T-helper 22 cell (primary cell): ENCODE measurements around the gene ESF1.

Experiments
- DNase-seq: peaks from one replicate; pipeline ENCODE4 v3.0.0-alpha.2; 2020; ENCODE audit warnings: low read depth

The ESF1 gene

DNA sequence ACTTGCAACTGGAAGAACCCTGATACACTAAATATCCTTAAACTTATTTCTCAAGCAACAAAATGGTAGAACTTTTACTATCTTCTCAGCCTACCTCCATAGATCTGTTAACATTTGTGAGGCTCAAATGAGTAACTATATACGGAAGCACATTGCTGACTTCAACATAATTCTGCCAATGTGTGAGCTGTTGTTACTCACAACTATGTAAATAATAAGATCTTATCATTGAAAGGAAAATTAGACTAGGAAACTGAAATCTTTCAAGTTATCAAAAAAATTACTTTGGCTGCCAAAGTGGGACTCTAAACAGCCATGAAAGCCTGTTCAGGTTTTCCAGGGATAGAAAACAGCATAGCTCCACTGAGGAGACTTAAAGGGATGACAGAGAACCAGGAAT is 105.8 kb downstream of the ESF1 start:
- DNase-seq = no peak

DNA sequence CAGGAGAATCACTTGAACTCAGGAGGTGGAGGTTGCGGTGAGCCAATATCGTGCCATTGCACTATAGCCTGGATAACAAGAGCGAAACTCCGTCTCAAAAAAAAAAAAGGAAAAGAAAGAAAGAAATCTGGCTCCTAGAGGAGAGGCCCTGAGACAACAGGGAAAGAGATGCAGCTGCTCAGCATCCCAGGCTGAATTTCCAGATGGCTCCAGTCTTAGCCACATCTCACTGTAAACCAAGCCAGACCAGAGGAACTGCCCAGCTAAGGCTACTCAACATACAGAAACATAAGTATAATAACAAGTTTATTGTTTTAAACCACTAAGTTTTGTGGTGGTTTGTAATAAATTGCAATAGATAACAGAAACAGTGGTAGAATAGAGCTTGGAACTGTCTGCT is 107.5 kb downstream of the ESF1 start:
- DNase-seq = no peak

DNA sequence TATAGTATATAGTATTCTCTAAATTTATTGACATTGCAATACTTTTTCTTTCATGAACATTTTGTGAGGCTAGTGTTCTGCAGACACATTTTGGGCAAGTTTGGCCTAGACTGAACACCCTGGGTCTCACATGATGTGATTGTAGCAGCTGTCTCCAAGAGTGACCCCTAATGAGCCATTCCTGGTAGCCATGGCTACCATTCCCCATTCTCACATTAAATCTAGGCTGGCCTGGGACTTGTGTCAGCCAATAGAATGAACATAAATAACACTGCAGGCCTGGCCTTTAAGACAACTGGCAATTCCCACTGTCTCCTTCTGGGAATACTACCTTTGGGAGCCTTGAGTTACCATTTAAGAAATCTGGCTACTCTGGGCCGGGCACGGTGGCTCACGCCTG is 108.0 kb downstream of the ESF1 start:
- DNase-seq = no peak

DNA sequence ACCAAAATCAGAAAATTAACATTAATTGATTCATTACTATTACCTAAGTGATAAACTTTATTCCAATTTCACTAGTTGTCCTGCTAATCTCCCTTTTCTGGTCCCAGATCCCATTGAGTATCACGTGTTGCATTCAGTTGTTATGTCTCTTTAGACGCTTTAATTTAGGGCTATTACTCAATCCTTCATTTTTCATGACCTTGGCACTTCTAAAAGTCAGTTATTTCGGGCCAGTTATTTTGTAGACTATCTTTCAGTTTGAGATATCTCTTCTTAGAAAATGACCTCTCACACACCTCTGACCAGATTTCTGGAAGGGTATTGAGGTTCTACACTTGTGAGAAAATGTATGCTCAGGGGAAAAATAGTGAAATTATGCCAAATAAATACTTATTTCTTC is 112.0 kb downstream of the ESF1 start:
- DNase-seq = no peak

DNA sequence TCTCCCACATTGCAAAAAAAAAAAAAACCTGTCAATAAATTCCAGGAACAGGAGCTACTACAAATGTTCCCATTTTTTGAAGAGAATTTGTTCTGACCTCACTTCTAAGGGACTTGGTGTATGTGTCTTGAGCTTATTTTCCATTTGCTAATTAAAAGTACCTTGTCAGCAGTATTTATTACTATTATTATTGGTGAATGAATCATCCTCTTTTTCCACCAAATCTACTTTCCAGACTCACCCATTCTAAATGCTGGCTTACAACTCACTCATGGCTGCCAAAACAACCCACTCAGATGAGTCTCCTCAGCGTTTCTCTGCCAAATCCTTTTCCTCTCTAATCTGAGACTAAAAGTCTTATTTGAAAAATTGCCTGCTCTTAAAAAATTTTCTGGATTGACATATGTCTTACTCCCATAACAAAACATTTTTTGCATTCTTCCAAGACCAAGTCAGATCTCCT is 112.8 kb downstream of the ESF1 start:
- DNase-seq = no peak

DNA sequence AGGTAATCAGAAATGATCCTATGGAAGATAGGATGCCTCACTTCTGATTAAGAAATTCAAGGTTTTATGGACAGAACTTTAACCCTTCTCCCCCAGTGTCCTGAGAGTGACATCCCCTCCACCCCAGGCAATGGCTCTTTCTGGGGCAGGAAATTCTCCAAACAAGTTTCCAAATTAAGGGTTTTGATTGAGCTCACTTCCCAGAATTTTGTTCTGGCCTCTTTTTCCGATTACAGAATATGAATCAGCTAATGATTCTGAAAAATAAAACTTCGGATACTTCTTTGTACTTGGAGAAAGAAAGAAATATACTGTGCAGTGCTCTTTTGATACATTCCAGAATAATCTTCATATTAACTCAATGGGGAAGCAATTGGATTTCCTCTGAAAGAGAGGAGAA is 113.2 kb downstream of the ESF1 start:
- no peak for DNase-seq

DNA sequence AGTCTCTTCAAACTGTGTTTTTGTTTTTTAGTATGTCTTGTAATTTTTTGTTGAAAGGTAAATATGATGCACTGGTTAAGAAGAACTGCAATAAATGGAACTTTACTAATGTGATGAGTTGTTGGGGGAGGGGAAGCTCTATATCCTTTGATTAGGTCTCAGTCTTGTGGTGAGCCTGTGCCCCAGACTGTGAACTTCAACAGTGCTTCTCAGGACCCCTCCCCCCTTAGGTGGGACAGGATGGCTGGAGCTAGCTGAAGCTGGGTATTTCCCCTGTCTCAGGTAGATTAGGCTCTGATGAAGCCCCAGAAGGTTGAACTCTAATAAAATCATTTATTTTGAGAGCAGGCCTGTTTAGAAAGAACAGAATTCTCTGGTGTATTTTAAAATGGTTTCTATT is 114.6 kb downstream of the ESF1 start:
- DNase-seq = no peak

DNA sequence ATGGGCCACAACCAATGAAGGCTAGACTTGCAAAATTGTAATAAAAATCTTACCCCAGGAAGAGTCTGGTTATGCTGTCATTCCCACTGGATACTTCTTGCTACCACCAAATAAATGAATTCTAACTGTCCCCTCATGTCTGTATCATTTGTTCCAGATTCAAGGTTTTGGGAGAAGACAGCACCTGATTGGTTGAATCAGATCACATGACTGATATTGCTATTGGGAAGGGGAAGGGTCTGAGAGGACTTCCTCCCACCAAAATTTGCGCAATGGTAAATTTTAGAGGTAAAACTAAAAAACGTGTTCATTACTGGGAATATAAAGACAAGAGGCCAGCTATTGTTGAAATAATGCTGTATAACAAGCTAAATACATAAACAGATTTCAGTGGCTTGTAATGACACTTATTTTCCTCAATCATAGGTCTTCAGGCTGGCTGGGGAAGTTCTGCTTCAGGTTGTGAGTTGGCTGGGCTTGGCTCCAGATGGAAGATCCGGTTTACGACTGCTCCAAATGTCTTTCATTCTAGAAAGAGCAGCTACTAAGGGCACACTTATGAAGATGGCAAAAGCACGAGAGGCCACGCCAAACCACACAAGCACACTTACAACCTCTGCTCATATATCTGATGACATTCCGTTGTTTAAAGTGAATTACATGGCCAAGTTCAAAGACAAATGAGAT is 118.9 kb downstream of the ESF1 start:
- no peak for DNase-seq
